Tibial nerve (tissue), 3 donors: ENCODE measurements around the gene MSS51.

Source experiments
- POLR2A ChIP-seq, 2 donors: fragments of 450-650 bp; IDR thresholded peaks; one replicate each; pipeline ENCODE4 v1.6.1; 2017; ENCODE audit warnings: antibody characterized with exemption in 2 of 2, mild to moderate bottlenecking in 2 of 2, moderate library complexity in 2 of 2
- TF ChIP-seq, protein P1 (sequence below), 5 experiments: fragments of 200-600 bp in 3 of 5; fragments of 450-650 bp in 2 of 5; sonication (generic) in 3 of 5; IDR thresholded peaks; one replicate each; pipeline ENCODE4 v1.5.1; 2016 to 2019; ENCODE audit warnings: antibody characterized with exemption in 5 of 5, mild to moderate bottlenecking in 3 of 5, moderate library complexity in 2 of 5

DNA sequence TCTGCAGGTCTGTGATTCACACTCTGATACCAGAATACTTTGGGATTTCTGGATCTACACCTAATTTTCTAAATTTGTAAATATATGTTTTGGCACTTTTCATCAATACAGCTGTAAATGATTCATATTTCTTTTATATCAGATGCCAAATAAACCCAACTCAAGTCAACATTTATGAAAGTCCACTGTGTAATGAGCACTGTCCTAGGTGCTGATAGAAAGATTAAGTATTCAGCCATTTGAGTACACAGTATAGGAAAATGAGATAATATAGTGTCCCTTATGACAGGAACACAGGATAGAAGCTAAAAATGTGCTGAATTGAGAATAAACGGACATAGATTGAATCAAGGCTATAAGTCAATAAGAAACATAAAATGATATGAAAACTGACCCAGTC lies 25.9 kb downstream of the MSS51 start:
- TF ChIP-seq, protein P1, sequence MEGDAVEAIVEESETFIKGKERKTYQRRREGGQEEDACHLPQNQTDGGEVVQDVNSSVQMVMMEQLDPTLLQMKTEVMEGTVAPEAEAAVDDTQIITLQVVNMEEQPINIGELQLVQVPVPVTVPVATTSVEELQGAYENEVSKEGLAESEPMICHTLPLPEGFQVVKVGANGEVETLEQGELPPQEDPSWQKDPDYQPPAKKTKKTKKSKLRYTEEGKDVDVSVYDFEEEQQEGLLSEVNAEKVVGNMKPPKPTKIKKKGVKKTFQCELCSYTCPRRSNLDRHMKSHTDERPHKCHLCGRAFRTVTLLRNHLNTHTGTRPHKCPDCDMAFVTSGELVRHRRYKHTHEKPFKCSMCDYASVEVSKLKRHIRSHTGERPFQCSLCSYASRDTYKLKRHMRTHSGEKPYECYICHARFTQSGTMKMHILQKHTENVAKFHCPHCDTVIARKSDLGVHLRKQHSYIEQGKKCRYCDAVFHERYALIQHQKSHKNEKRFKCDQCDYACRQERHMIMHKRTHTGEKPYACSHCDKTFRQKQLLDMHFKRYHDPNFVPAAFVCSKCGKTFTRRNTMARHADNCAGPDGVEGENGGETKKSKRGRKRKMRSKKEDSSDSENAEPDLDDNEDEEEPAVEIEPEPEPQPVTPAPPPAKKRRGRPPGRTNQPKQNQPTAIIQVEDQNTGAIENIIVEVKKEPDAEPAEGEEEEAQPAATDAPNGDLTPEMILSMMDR (IDR thresholded peaks at IDR 0.05) = no peak
- TF ChIP-seq POLR2A (IDR thresholded peaks at IDR 0.05) = no peak
